HepG2 (cell line): Measurements from ENCODE around the gene BIVM.

ENCODE experiments used
- CHD2 ChIP-seq: IDR thresholded peaks from 2 replicates; pipeline ENCODE4 v1.6.1; 2011; ENCODE audit warnings: low read depth, low read length, improper control_type of control experiment
- EZH2 ChIP-seq: conservative IDR thresholded peaks from 2 replicates; pipeline ENCODE4 v1.6.1; 2012; ENCODE audit warnings: mild to moderate bottlenecking, low read depth, low read length, moderate library complexity
- GABPA ChIP-seq, 2 experiments: IDR thresholded peaks; 2 replicates each; pipeline ENCODE4 v1.6.1; 2011 to 2016; ENCODE audit warnings: low read depth in 2 of 2, low read length in 1 of 2, missing biosample characterization in 1 of 2, missing genetic modification characterization in 1 of 2
- GLI4 ChIP-seq: sonication (generic); formaldehyde crosslinking; IDR thresholded peaks from 2 replicates; pipeline ENCODE4 v1.5.1; 2020; ENCODE audit warnings: missing genetic modification reagents, mild to moderate bottlenecking, moderate library complexity, borderline replicate concordance
- IKZF4 ChIP-seq: sonication (generic); formaldehyde crosslinking; IDR thresholded peaks from 2 replicates; pipeline ENCODE4 v1.5.1; 2020; ENCODE audit warnings: borderline replicate concordance, mild to moderate bottlenecking, low read depth, missing genetic modification reagents; ENCODE audit errors: not compliant biosample characterization
- JUN ChIP-seq: sonication (generic); formaldehyde crosslinking; IDR thresholded peaks from 2 replicates; pipeline ENCODE4 v1.4.0; 2020; ENCODE audit warnings: mild to moderate bottlenecking, missing genetic modification reagents
- NR2C2 ChIP-seq: sonication (generic); formaldehyde crosslinking; IDR thresholded peaks from 2 replicates; pipeline ENCODE4 v1.4.0; 2020; ENCODE audit warnings: missing genetic modification reagents, mild to moderate bottlenecking, moderate library complexity, borderline replicate concordance
- RFX5 ChIP-seq: IDR thresholded peaks from 2 replicates; pipeline ENCODE4 v1.6.1; 2011; ENCODE audit warnings: low read depth, low read length, improper control_type of control experiment
- RXRB ChIP-seq: IDR thresholded peaks from 2 replicates; pipeline ENCODE4 v1.6.1; 2016; ENCODE audit warnings: borderline replicate concordance, missing genetic modification reagents, missing compliant biosample characterization
- TAF1 ChIP-seq: sonication (generic); formaldehyde crosslinking; IDR thresholded peaks from 2 replicates; pipeline ENCODE4 v1.4.0; 2020; ENCODE audit warnings: missing genetic modification reagents
- ZNF10 ChIP-seq: sonication (generic); formaldehyde crosslinking; IDR thresholded peaks from 2 replicates; pipeline ENCODE4 v1.4.0; 2020; ENCODE audit warnings: mild to moderate bottlenecking, low read depth, missing genetic modification reagents, borderline replicate concordance
- ZNF274 ChIP-seq: sonication (generic); formaldehyde crosslinking; IDR thresholded peaks from 2 replicates; pipeline ENCODE4 v1.5.1; 2020; ENCODE audit warnings: mild to moderate bottlenecking, missing genetic modification reagents
- TF ChIP-seq, protein P1 (sequence below): sonication (generic); formaldehyde crosslinking; IDR thresholded peaks from 2 replicates; pipeline ENCODE4 v1.4.0; 2020; ENCODE audit warnings: missing genetic modification reagents, borderline replicate concordance

DNA sequence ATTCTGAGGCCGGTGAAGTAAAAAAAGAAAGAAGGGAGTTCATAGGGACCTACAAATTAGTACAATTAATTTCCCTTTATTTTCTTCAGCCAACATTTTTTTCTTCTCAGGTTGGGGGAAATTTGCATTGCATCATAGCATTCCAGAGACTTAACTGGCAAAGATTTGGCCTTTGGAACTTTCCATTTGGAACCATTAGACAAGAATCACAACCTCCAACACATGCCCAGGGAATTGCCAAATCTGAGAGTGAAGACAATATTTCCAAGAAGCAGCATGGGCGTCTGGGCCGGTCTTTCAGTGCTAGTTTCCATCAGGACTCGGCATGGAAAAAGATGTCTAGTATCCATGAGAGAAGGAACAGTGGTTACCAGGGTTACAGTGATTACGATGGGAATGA, 40.5 kb downstream of the BIVM start:
- TF ChIP-seq ZNF10 (CRISPR knock-in tag) (no peak), CHD2 (no peak), RFX5 (no peak), GLI4 (no peak), RXRB (no peak), GABPA (IDR thresholded peaks at IDR 0.05; ENCODE audit: low read depth, low read length) (no peak), GABPA (CRISPR knock-in tag; IDR thresholded peaks at IDR 0.05; ENCODE audit: low read depth) (no peak), NR2C2 (CRISPR knock-in tag) (no peak), JUN (CRISPR knock-in tag) (no peak), ZNF274 (CRISPR knock-in tag) (no peak), EZH2 (no peak), IKZF4 (CRISPR knock-in tag) (no peak), TAF1 (CRISPR knock-in tag) (no peak)
- TF ChIP-seq, protein P1, sequence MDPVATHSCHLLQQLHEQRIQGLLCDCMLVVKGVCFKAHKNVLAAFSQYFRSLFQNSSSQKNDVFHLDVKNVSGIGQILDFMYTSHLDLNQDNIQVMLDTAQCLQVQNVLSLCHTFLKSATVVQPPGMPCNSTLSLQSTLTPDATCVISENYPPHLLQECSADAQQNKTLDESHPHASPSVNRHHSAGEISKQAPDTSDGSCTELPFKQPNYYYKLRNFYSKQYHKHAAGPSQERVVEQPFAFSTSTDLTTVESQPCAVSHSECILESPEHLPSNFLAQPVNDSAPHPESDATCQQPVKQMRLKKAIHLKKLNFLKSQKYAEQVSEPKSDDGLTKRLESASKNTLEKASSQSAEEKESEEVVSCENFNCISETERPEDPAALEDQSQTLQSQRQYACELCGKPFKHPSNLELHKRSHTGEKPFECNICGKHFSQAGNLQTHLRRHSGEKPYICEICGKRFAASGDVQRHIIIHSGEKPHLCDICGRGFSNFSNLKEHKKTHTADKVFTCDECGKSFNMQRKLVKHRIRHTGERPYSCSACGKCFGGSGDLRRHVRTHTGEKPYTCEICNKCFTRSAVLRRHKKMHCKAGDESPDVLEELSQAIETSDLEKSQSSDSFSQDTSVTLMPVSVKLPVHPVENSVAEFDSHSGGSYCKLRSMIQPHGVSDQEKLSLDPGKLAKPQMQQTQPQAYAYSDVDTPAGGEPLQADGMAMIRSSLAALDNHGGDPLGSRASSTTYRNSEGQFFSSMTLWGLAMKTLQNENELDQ (CRISPR knock-in tag): no peak
